T-helper 1 cell (primary cell): ENCODE measurements around the gene MYO1D.

Source experiments
- DNase-seq, 5 donors: peaks; one replicate each; pipeline ENCODE4 v3.0.0-alpha.2; 2012 to 2020

Gene MYO1D

DNA sequence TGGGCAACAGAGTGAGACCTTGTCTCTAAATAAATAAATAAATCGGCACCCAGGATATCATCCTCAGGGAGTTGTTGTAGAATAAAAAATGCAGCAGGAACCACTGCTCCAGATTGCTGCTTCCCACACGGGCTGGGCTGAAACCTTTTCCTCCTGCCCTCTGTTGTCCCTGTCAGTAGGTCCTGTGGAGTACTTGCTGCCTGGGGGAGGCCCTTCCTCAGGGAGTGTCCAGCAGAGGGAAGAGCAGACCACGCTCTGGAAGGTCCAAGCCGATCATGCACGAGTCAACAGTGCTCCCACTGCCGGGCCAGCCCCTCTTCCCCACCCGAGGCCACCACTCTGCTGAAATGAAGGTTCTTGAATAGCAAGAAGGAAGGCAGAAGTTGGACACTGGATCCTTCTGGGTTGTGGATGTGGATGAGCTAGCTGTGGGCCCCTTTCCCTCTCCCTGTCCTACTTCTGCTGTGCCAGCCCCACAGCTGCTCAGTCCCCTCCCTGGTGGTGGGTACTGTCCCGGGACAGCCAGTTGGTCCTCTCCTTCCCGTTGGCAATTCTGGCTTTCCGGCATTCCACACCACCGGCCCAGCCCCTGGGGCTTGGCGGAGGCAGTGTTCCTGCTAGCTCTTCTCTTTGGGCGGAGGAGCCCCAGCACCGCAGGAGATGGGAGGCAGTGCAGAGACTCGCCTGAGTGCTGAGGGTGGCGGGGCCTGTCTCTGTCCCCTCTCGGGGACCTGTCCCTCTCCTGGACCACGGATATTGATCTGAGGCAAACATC is 379.3 kb downstream of the MYO1D start:
- no peak for DNase-seq

DNA sequence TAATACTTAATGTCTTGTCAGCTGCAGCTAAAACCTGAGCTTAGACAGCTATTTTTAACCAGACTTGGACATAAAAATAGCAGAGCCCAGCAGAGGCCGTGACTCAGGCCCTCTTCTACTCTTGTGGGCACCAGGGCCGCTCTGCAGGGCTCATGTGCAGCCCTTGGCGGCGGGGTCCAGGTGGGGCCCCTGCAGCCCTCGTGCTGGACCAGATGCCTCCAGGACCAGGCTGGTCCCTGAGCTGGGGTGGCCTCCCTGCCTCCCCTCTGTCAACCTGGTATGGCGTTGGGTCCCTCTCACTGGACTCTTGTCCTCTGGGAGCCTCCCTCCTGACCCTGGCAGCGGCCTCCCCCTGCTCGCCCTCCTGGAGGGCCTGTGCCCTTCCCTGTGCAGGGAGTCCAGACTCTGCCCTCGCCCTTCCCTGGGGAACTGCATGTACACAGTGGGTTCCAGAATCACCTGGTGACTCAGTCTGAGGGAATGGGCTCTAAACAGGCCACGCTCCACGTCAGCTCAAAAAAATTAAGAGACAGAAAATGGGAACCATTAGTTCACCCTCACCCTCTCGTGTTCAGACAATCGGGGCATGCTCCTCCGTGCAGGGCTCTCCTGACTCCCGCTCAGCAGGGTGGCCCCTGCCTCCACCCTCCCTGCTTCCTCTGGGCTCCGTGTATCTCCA is 380.4 kb downstream of the MYO1D start:
- DNase-seq, result no peak

DNA sequence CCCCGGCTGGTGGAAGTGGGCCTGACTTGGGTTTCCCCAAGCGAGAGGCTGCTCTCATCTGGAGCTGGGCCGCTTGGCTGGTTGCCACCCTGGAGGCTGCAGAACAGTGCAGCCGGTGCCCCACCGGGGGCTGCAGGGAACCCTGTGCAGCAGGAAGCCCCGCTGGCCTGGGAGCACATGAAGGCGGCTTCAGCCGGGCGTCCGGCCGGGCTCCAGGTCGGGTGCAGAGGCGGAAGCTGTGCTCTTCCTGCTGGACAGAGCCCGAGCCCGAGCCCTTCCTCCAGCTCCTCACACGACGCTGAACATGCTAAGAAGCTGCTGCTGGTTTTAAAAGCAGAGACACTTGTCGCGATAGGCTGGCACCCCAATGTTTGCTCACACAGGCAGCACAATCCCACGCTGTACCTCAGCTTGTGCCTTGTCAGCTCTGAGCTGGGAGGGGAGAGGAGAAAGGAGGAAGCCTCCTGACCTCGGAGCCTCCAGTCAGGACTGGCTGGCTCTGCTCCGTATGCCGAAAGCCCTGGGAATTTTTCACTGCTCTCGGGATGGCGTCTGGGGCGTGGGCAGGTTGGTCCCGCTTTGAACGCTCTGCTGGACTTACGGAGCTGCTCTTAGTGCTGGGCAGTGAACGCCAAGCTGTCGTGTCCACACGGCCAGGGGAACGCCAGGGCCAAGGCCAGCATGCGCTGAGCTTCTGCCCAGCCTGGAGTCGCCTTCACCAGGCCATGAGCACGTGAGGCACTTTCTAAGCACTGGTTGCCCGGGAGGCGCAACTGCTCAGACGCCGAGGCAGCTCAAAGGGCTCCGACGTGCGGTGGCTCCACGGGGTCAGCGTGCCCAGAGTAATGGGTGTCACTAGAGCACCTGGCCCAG is 381.3 kb downstream of the MYO1D start:
- DNase-seq, result no peak

DNA sequence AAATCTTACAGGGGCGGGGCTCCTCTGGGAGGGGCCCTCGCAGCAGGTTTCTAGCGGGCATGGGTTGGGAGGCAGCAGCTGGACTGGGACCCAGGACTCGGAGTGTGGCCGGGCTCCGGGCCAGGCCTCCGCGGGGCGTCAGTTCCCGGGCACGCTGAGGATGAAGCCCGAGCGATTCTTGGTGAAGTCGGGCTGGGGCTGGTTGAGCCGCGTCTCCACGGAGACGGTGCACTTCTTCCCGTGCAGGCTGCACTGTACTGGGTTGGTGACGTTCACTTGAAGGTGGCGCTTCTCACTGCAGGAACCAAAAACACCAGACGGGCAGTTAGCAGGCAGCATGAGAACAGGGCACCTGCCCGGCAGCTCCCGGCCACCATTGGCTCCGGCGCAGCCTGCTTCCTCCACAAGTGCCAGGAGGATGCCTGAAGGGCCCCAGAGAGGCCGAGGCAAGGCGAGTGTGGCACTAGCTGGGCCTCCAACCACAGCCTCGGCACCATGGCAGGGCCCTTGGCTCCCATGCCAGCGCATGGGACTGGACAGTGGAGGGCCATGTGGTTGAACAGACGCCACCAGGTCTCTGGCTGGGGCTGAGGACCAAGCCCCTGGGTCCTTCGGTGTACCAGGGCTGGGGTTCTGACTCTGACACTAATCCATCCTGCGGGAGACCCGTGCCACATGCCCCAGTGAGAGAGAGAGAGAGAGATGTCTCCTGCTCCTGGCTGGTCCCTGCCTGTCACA is 382.1 kb downstream of the MYO1D start:
- no peak for DNase-seq

DNA sequence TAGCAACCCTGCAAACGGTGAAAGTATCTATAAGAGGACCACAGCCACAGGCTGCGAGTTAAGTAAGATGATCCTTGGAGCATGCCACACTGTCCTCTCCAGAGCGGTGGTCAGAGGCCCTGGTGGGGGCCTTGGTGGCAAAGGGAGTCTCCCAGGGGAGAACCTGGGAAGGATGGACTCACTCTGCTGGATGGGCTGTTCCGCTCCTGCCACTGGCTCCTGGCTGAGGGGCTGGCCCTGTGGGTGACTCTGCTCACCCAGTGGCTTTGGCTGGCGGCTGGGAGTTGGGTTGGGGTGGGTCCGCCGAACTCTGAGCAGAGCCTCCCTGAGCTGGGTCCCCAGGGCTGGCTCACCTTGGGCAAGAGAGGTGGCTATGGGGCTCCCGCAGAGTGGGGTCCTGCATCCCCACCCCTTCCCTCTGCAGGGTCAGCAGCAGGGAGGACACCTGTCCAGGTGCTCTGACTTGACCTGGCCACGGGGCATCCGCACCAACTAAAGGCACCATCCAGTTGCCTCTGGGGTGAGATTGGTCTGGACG is 382.9 kb downstream of the MYO1D start:
- no peak for DNase-seq

DNA sequence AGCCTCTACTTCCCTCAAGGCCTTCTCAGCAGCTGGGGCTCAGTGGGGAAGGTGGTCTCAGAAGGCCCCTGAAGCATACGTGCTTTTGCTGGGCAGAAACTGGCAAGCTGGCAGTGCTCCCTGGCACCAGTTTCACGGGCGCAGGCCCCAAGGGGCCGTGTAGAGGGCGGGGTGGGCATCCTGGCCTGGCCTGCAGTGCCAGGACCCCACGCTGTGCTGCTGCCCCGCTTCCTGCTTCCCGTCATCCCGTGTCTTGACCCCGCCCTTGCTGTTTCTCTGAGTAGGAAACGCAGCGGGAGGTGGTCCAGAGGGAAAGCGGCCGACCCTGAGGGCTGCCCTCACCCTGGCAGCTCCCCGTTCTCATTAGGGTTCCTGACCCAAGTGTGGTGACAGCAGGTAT is 383.4 kb downstream of the MYO1D start:
- DNase-seq, result no peak

DNA sequence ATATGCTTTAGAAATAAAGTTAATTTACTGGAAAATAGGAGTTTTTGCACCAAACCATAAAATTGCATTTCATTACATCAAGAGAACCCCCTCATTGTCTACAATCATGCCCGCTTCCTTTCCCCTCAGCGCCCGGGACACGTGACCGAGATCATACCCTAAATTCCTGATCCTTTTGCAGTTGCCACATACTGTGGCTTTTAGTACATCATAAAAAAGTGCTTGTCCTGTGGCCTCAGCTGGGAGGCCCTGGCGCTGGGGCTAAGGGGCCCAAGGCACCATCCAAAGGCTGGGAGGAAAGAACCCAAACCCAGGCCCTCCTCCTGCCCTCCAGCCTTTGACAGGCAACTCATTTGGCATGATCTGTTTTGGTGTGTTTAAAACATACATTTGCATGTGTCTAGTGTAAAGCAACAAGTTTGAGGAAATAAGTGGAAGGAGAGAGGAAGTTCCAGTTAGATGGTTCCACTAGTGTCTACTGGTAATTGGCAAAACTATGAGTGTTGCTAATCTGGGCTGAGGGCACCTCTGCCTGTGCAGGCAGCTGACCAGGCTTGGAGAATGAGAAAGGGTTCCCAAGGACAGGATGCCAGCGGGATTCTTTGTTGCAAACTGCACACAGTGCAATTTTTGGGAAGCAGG is 384.2 kb downstream of the MYO1D start:
- DNase-seq, result no peak

DNA sequence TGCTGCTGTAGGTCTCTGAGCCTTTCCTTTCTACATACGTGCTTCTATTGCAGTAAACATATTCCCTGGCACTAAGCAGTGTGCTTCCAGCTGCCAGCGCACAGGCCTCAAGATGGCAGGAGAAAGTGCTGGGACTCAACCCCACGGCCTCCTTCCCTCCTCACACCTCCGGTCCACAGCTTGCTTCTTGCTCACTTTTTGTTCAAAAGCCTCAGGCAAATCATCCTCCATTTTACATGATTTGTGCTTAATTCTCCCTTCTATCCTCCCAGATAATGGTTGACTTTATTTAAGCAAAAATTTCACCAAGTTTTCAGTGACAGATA is 384.7 kb downstream of the MYO1D start:
- no peak for DNase-seq

DNA sequence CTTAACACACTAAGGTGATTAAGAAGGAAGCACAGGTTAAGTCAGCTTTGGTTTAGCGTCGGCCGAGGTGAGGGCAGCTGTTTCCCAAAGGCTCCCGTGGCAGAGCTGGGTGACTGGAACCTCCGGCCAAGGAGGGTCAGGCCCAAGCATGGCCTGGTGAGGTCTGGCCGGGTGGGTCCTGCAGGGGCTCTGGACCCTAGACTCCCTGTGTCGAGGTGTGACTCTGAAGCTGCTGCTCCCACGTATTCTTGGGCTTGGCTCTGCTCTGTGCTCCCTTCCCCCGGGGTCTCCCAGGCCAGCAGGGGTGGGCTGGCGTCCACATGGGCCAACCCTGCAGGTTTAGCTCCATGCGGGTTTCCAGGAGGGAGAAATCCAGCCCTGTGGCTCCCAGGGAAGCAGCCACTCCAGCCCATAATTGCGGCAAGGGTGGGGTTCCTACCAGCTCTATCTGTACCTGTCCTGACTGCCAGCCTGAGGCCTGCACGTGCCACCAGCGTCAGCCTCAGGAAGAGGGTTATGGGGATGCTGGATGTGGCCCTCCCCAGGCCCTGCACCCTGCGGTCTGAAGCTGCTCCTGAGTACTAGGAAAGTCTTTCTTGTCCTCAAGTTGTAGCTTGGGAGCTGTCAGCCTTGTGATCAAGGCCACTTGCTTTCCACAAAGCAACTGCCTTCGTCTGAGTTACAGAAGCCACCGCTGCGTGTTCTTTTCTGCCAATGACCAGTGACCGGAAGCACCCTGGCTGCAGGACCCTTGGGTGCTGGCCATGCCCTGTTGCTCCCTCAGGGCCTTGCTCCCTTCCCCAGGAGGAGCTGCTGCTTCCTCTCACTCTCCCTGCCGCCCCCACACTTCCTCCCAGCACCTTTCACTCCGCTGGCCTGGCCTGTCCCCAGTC is 385.3 kb downstream of the MYO1D start:
- no peak for DNase-seq

DNA sequence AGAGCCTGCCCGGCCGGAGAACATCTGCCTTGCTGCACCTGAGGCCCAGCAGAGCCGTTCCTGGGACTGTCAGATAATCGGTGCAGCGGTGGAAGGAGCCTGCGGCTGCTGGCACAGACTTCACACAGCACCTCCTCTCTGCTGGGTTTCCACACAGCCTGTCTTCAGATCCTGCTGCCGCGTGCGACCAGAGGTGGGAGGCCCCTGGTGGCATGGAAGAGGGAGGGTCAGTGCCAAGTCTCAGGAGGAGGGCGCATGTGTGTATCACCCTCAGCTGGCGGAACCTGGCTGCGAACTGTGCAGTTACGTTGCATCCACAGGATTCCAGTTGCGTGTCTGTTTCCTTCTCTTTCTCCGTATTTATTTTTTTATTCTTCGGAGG is 386.8 kb downstream of the MYO1D start:
- DNase-seq, result no peak

DNA sequence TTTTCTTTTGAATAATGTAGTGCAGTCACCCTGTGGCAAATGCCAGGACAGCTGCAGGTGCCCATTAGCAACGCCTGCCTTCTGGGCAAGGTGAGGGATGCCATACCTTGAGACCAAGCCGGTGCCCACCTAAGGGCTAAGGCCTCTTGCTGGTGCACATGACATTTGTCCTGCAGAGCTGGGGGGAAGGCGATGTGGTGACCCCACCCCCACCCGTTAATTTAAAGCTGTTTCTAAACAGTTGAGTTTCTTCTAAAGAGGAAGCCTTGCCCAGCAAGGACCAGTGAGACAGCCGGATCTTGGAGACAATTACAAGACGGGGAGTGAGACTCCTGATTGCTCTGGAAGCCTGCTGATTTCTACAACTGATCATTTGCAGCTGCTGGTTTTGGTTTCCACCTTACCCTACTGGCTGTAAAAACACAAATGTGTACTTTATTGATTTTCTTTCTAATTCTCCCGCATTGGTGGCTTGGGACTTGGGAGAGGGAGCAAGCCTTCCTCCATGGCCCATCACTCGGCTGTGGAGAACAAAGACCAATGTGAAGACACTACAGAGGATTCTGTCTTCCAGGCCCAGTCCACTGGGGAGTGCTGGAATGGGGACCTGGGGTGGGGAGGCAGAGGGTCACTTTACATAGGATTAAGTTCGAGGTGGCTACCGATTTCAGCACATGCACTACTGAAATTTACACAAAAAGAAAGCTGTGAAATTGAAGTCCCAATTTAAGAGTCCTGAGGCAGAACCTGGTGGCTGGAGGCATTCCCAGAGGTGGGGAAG is 387.4 kb downstream of the MYO1D start:
- no peak for DNase-seq

DNA sequence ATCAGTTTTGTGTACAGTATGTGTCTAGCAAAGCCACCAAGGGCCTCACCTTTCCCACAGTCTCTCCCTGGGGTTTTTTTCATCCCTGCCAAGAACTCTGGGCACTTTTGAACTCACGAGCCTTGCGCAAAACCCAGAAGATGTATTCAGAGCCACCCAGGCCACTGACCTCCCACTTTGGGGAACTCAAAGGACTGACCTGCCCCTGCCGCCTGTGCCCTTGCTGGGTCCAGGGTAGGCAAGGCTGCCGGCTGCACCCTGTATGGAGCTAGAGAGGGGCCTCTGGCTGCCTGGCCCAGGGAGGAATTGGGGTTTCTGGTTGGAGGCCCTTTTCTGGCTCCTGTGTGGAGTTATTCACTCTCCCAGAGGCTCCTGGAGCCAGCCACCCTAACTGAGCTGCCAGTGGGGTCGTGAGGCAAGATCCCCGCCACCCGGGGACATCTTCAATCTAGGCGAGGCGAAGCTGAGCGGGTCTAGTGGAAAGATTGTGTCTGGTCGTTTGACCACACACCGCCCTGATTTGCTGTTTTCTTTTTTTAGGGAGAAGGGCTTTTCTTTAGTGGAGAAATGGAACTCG is 388.2 kb downstream of the MYO1D start:
- DNase-seq, result no peak

DNA sequence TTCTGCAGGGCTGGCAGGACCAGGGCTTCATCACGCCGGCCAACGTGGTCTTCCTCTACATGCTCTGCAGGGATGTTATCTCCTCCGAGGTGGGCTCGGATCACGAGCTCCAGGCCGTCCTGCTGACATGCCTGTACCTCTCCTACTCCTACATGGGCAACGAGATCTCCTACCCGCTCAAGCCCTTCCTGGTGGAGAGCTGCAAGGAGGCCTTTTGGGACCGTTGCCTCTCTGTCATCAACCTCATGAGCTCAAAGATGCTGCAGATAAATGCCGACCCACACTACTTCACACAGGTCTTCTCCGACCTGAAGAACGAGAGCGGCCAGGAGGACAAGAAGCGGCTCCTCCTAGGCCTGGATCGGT is 388.8 kb downstream of the MYO1D start:
- DNase-seq, result no peak

DNA sequence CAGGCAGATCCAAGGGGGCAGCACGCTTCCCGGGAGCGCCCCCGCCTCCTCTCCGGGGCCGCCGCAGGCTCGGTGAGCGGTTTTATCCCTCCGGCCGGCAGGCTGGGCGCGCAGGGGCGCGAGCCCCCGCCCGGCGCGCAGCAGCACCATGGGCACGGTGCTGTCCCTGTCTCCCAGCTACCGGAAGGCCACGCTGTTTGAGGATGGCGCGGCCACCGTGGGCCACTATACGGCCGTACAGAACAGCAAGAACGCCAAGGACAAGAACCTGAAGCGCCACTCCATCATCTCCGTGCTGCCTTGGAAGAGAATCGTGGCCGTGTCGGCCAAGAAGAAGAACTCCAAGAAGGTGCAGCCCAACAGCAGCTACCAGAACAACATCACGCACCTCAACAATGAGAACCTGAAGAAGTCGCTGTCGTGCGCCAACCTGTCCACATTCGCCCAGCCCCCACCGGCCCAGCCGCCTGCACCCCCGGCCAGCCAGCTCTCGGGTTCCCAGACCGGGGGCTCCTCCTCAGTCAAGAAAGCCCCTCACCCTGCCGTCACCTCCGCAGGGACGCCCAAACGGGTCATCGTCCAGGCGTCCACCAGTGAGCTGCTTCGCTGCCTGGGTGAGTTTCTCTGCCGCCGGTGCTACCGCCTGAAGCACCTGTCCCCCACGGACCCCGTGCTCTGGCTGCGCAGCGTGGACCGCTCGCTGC is 389.3 kb downstream of the MYO1D start:
- peak in 1 of 5 donors; percentile 12 for DNase-seq

DNA sequence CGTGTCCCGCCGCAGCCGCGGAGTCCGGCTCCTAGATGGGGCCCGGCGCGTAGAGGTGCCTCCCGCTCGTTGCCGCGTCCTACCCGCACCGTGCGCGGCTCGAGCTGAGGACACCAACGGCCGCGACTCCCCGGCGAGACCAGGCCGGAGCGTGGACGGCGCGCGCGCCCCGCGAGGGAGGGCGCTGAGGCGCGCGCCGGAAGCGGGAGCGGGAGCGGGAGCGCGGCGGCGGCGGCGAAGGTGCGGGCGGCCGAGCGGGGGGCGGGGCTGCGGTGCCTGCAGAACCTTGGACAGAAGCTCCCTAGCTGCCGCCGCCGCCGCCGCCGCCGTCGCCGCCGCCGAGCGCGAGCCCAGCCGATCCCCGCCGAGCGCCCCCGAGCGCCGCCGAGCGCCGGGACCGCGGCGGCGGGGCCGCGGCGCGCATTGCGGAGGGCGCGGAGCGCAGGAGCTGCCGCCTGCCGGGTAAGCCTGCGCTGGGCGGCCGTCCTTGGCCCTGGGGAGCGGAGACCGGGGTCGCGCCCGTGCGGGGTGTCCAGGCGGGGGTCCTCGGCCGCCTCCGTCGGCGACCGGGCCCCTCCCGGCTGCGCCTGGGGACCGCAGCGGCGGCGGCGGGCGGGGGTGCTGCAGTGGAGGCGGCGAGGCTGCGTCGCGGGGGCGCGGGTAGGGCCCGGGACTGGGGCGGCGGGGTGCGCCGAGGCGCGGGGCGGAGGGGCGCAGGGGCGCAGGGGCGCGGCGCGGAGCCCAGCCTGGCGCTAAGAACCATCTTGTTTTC is 390.0 kb downstream of the MYO1D start, which contains the start of gene CDK5R1:
TSS of gene CDK5R1 (plus strand) at position 293 of the 772 bp plus-strand sequence. CDS start 628 bp downstream, outside the sequence.
- DNase-seq, result peak; percentile 55 to 80 (median 63)

DNA sequence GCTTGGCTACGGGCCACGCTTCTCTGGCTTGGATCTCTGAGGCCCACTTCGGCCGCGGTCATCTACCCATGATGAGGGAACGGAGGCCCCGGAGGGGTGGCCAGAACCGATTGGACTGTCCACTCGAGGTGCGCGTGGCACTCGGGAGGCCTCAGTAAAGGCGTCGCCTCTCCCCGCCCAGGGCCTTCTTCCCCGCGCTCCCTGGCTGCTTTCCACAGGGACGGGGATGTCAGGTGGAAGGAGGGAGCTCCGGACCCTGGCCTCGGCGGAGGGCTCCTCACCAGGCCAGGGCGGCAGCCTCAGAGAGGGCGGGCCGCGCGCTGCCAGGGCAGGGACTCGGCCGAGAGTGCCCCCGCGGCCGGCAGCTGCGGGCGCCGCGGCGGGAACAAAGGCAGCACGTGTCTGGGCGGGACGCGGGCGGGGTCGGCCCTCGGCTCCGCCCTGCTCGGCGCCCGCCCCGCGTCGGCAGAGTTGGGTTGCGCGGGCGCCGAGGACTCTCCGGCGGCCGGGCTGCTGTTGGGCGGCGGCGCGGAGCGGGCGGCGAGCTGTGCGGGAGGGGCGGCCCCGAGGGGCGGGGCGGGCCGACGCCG is 390.7 kb downstream of the MYO1D start:
- DNase-seq, result peak; percentile 48 to 76 (median 58)

DNA sequence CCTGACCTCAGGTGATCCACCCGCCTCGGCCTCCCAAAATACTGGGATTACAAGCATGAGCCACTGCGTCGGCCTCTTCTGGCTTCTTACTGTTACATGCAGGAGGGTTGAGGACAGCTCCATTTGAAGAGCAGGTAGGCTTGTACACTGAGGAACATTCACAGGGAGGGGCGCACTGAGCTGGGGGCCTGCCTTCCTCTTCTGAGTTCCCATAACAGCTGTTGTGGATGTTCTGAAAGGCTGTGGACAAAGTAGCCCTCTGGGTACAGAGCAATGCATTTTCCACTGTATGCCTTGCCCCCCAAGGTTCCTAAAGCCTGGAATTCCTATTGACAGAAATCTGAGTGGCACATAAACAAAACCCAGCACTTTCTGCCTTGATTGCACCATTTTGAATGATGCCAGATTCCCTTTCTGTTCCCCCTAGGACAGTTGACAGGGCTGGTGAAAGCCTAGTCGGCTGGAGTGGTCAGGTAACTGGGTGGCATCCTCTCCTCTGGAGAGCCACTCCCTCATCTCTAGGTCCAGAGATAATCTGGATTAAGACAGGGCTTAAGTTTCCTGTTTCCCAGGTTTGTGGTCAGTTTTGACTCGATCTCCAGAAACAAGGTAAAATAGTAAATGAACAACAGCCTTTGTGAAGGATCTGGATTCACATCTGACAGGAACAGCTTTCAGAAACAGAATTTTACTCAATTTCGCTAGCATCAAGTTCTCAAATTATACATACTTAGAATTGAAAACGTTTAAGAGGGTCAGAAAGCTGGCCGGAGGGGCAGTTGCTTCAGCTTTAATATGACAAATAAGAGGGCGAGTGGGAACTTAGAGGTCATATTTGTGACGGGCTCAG is 391.4 kb downstream of the MYO1D start:
- DNase-seq, result no peak
